H9 (cell line): ENCODE results near the gene FAM43B. TPM values are rescaled to one million over a fixed set of nuclear protein-coding genes. Genes with fewer than 3 reads are reported as not detected.

ENCODE experiments used
- DNase-seq: peaks from one replicate; pipeline ENCODE4 v3.0.0-alpha.2; 2017
- H2AFZ ChIP-seq: one replicate; pipeline ENCODE4 v1.6.1; 2013; ENCODE audit warnings: mild to moderate bottlenecking, low read length, control low read depth, moderate library complexity
- H2AK5ac ChIP-seq: 2 replicates; pipeline ENCODE4 v1.6.1; 2013; ENCODE audit warnings: low read length, control low read depth, mixed read lengths; ENCODE audit not compliant: insufficient read length
- H2BK120ac ChIP-seq: one replicate; pipeline ENCODE4 v1.6.1; 2013; ENCODE audit warnings: low read depth, mild to moderate bottlenecking, low read length, control low read depth, inconsistent platforms; ENCODE audit not compliant: poor library complexity, severe bottlenecking
- H2BK12ac ChIP-seq: 2 replicates; pipeline ENCODE4 v1.6.1; 2013; ENCODE audit warnings: low read length, control low read depth, mixed read lengths, low read depth; ENCODE audit not compliant: insufficient read length
- H2BK15ac ChIP-seq: 2 replicates; pipeline ENCODE4 v1.6.1; 2013; ENCODE audit warnings: low read depth, low read length, control low read depth
- H2BK20ac ChIP-seq: one replicate; pipeline ENCODE4 v1.6.1; 2013; ENCODE audit warnings: low read depth, mild to moderate bottlenecking, low read length, control low read depth, inconsistent platforms; ENCODE audit not compliant: poor library complexity, severe bottlenecking
- H2BK5ac ChIP-seq: 2 replicates; pipeline ENCODE4 v1.6.1; 2013; ENCODE audit warnings: low read length, control low read depth, mixed read lengths; ENCODE audit not compliant: insufficient read length
- H3K14ac ChIP-seq: 2 replicates; pipeline ENCODE4 v1.6.1; 2013; ENCODE audit warnings: low read length, control low read depth; ENCODE audit not compliant: insufficient read depth
- H3K18ac ChIP-seq: 2 replicates; pipeline ENCODE4 v1.6.1; 2013; ENCODE audit warnings: low read depth, mild to moderate bottlenecking, mixed read lengths, low read length, control low read depth; ENCODE audit not compliant: insufficient read length
- H3K23ac ChIP-seq: 2 replicates; pipeline ENCODE4 v1.6.1; 2013; ENCODE audit warnings: low read length, control low read depth, mixed read lengths, low read depth; ENCODE audit not compliant: insufficient read length
- H3K23me2 ChIP-seq: 2 replicates; pipeline ENCODE4 v1.6.1; 2013; ENCODE audit warnings: low read depth, mild to moderate bottlenecking, mixed read lengths, low read length, control low read depth; ENCODE audit not compliant: insufficient read length, poor library complexity, severe bottlenecking
- H3K27ac ChIP-seq: 2 replicates; pipeline ENCODE4 v1.5.1; 2013; ENCODE audit warnings: low read length, control low read depth, mixed read lengths, low read depth; ENCODE audit not compliant: insufficient read length
- H3K27me3 ChIP-seq: 2 replicates; pipeline ENCODE4 v1.6.1; 2013; ENCODE audit warnings: low read length, control low read depth, inconsistent platforms; ENCODE audit not compliant: insufficient read depth
- H3K4ac ChIP-seq: 2 replicates; pipeline ENCODE4 v1.6.1; 2013; ENCODE audit warnings: low read depth, mild to moderate bottlenecking, control low read depth, inconsistent platforms, low read length, moderate library complexity
- H3K4me1 ChIP-seq: 2 replicates; pipeline ENCODE4 v1.6.1; 2013; ENCODE audit warnings: low read length, control low read depth, inconsistent platforms; ENCODE audit not compliant: insufficient read depth
- H3K4me2 ChIP-seq: 2 replicates; pipeline ENCODE4 v1.6.1; 2013; ENCODE audit warnings: low read length, control low read depth, mixed read lengths; ENCODE audit not compliant: insufficient read length, insufficient read depth
- H3K56ac ChIP-seq: 2 replicates; pipeline ENCODE4 v1.6.1; 2013; ENCODE audit warnings: low read depth, mild to moderate bottlenecking, mixed read lengths, low read length, control low read depth; ENCODE audit not compliant: insufficient read length
- H3K79me1 ChIP-seq: 2 replicates; pipeline ENCODE4 v1.6.1; 2013; ENCODE audit warnings: low read depth, mild to moderate bottlenecking, moderate library complexity, low read length, control low read depth, inconsistent platforms; ENCODE audit not compliant: insufficient read depth, poor library complexity, severe bottlenecking
- H3K79me2 ChIP-seq: 2 replicates; pipeline ENCODE4 v1.6.1; 2013; ENCODE audit warnings: low read length, control low read depth, inconsistent platforms; ENCODE audit not compliant: insufficient read depth
- H3K9ac ChIP-seq: 2 replicates; pipeline ENCODE4 v1.6.1; 2013; ENCODE audit warnings: low read length, control low read depth, mixed read lengths; ENCODE audit not compliant: insufficient read length; ENCODE audit errors: extremely low read depth
- H3K9me3 ChIP-seq: one replicate; pipeline ENCODE4 v1.6.1; 2013; ENCODE audit warnings: low read depth, low read length, inconsistent platforms; ENCODE audit not compliant: control insufficient read depth
- H3T11ph ChIP-seq: one replicate; pipeline ENCODE4 v1.6.1; 2013; ENCODE audit warnings: mild to moderate bottlenecking, low read length, control low read depth, inconsistent platforms
- H4K20me1 ChIP-seq: one replicate; pipeline ENCODE4 v1.6.1; 2013; ENCODE audit not compliant: control insufficient read depth, insufficient read length, insufficient read depth
- H4K5ac ChIP-seq: 2 replicates; pipeline ENCODE4 v1.6.1; 2013; ENCODE audit warnings: low read depth, mild to moderate bottlenecking, mixed read lengths, low read length, control low read depth; ENCODE audit not compliant: insufficient read length
- H4K8ac ChIP-seq: replicated peaks from 2 replicates; pipeline ENCODE4 v1.6.1; 2013; ENCODE audit warnings: low read length, control low read depth, mixed read lengths, low read depth; ENCODE audit not compliant: insufficient read length
- H4K91ac ChIP-seq: 2 replicates; pipeline ENCODE4 v1.6.1; 2013; ENCODE audit warnings: low read depth, mild to moderate bottlenecking, moderate library complexity, mixed read lengths, low read length, control low read depth; ENCODE audit not compliant: insufficient read length
- H3K27ac Mint-ChIP-seq, 3 experiments: 2 replicates in 2 of 3; 3 replicates in 1 of 3; pipeline ENCODE4 v1.8.0; 2020 to 2021; ENCODE audit warnings: mixed read lengths in 3 of 3, mild to moderate bottlenecking in 1 of 3, moderate library complexity in 1 of 3
- H3K27me3 Mint-ChIP-seq: 2 replicates; pipeline ENCODE4 v1.8.0; 2021; ENCODE audit warnings: low read depth, mild to moderate bottlenecking, moderate library complexity, mixed read lengths
- H3K36me3 Mint-ChIP-seq, 3 experiments: 2 replicates in 2 of 3; 3 replicates in 1 of 3; pipeline ENCODE4 v1.8.0; 2020 to 2021; ENCODE audit warnings: low read depth in 3 of 3, mixed read lengths in 3 of 3; ENCODE audit not compliant: insufficient read depth in 1 of 3
- H3K4me1 Mint-ChIP-seq, 2 experiments: 2 replicates each; pipeline ENCODE4 v1.8.0; 2020; ENCODE audit warnings: mixed read lengths in 2 of 2
- H3K4me3 Mint-ChIP-seq, 2 experiments: 2 replicates in 1 of 2; 3 replicates in 1 of 2; pipeline ENCODE4 v1.8.0; 2020 to 2021; ENCODE audit warnings: mild to moderate bottlenecking in 2 of 2, mixed read lengths in 2 of 2, moderate library complexity in 1 of 2
- H3K9me3 Mint-ChIP-seq, 2 experiments: 2 replicates in 1 of 2; 3 replicates in 1 of 2; pipeline ENCODE4 v1.8.0; 2020; ENCODE audit warnings: mild to moderate bottlenecking in 2 of 2, mixed read lengths in 2 of 2, moderate library complexity in 1 of 2
- WGBS: extraction: QIAGEN DNeasy Blood & Tissue Kit; methylation state at CpG from one replicate; pipeline ENCODE4 v1.1.7; 2013; ENCODE audit warnings: missing lambda C conversion rate, low lambda C conversion rate, mixed read lengths; ENCODE audit not compliant: insufficient read length; ENCODE audit errors: extremely low coverage; 5-methylcytosine and 5-hydroxymethylcytosine counted together
- total RNA-seq: library from RNA; stranded (reverse); gene quantifications from 2 replicates; pipeline ENCODE4 v1.2.1, GENCODE V29; 2021
- TF ChIP-seq, protein P1 (sequence below): fragments of 200-600 bp; sonication (generic); conservative IDR thresholded peaks from 3 replicates; pipeline ENCODE4 v1.8.0; 2021; ENCODE audit warnings: antibody characterized with exemption, mild to moderate bottlenecking

FAM43B gene
- total RNA-seq, 1 experiment from 2014 or later = 0.22 TPM

DNA sequence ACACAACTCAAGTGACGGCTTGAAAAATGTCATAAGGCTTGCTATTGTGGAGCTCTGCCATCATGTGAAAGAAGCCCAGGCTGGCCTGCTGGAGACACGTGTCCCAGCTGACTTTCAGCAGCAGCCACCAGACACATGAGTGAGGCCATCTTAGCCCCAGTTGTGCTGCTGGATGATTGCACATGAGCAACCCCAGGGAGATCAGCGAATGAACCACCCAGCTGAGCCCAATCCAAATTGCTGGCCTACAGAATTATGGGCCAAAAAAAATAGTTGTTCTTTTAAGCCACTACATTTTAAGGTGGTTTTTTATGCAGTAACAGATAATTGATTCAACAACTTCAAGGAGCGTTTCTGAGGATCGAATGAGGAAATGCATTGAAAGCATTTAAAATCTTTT lies 19.1 kb downstream of the FAM43B start:
- WGBS = no CpG with 5 or more reads among the region's 5 CpGs
- Histone ChIP-seq H3K23ac (no peak overlapping the region), H4K8ac (no peak overlapping the region), H4K20me1 (no peaks in the 10 kb centered on the region), H3K79me1 (no peaks in the 10 kb centered on the region), H2BK12ac (no peak overlapping the region), H3K9ac (no peak overlapping the region), H2BK120ac (no peak overlapping the region), H3K4me2 (no peak overlapping the region), H3K14ac (no peak overlapping the region), H3K4ac (no peak overlapping the region), H3K18ac (no peak overlapping the region), H3T11ph (no peak overlapping the region), H2AFZ (no peak overlapping the region), H3K4me1 (no peaks in the 10 kb centered on the region), H4K5ac (no peak overlapping the region), H2BK5ac (no peak overlapping the region), H3K56ac (no peak overlapping the region), H2BK20ac (no peak overlapping the region), H4K91ac (no peak overlapping the region), H3K9me3 (no peaks in the 10 kb centered on the region), H3K23me2 (no peaks in the 10 kb centered on the region), H3K27me3 (no peaks in the 10 kb centered on the region; the same call in 1 of the 2 replicates), H3K79me2 (no peaks in the 10 kb centered on the region), H3K27ac (no peak overlapping the region), H2AK5ac (no peak overlapping the region), H2BK15ac (no peak overlapping the region)
- Mint-ChIP-seq H3K4me3 (no peak overlapping the region), H3K27ac (no peak overlapping the region), H3K36me3 (no peaks in the 10 kb centered on the region), H3K9me3 (peaks cover 0 to 3% of the 10 kb centered on the region in 2 experiments; a peak in 1 of 5 replicates), H3K27me3 (peaks cover 63% of the 10 kb centered on the region), H3K4me1 (peaks cover 3 to 5% of the 10 kb centered on the region in 2 experiments; a peak in 2 of 4 replicates)
- no peak for DNase-seq
- TF ChIP-seq, protein P1, sequence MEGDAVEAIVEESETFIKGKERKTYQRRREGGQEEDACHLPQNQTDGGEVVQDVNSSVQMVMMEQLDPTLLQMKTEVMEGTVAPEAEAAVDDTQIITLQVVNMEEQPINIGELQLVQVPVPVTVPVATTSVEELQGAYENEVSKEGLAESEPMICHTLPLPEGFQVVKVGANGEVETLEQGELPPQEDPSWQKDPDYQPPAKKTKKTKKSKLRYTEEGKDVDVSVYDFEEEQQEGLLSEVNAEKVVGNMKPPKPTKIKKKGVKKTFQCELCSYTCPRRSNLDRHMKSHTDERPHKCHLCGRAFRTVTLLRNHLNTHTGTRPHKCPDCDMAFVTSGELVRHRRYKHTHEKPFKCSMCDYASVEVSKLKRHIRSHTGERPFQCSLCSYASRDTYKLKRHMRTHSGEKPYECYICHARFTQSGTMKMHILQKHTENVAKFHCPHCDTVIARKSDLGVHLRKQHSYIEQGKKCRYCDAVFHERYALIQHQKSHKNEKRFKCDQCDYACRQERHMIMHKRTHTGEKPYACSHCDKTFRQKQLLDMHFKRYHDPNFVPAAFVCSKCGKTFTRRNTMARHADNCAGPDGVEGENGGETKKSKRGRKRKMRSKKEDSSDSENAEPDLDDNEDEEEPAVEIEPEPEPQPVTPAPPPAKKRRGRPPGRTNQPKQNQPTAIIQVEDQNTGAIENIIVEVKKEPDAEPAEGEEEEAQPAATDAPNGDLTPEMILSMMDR = no peak
